Prostate gland (tissue), 2 donors: ENCODE measurements around the gene GFOD2. TPM values are rescaled to one million over a fixed set of nuclear protein-coding genes. Genes with fewer than 3 reads are reported as not detected.

Experiments
- DNase-seq: peaks from one replicate; pipeline ENCODE4 v3.0.0-alpha.2; 2019; ENCODE audit warnings: low spot score
- H3K27ac ChIP-seq, 2 donors: fragments of 200-600 bp; sonication (generic); 2 replicates each; pipeline ENCODE4 v1.5.1; 2017 to 2019
- H3K27me3 ChIP-seq: fragments of 200-600 bp; sonication (generic); replicated peaks from 2 replicates; pipeline ENCODE4 v1.5.1; 2019; ENCODE audit not compliant: insufficient read depth
- H3K36me3 ChIP-seq, 2 donors: fragments of 200-600 bp; sonication (generic); 1 replicate in 1 of 2; 2 replicates in 1 of 2; pipeline versions ENCODE4 v1.5.1 to v1.8.1; 2017 to 2019
- H3K4me1 ChIP-seq: fragments of 200-600 bp; sonication (generic); replicated peaks from 2 replicates; pipeline ENCODE4 v1.5.1; 2019
- H3K4me3 ChIP-seq, 2 donors: fragments of 200-600 bp; sonication (generic); 2 replicates each; pipeline ENCODE4 v1.5.1; 2017 to 2019
- H3K9me3 ChIP-seq: fragments of 200-600 bp; sonication (generic); 2 replicates; pipeline ENCODE4 v1.5.1; 2017
- POLR2A ChIP-seq: fragments of 450-650 bp; IDR thresholded peaks from one replicate; pipeline ENCODE4 v1.6.1; 2016; ENCODE audit warnings: antibody characterized with exemption, mild to moderate bottlenecking
- POLR2AphosphoS5 ChIP-seq: sonication (generic); formaldehyde crosslinking; IDR thresholded peaks from one replicate; pipeline ENCODE4 v1.6.1; 2017; ENCODE audit warnings: antibody characterized with exemption
- WGBS: methylation state at CpG from one replicate; pipeline ENCODE4 v1.1.5; 2018; 5-methylcytosine and 5-hydroxymethylcytosine counted together
- intact Hi-C: fragments of 100-400 bp; cut with DNase I; formaldehyde crosslinking; loops from one replicate; pipeline ENCODE4 v1.14.2; 2022
- total RNA-seq, 2 donors: library from RNA; depleted of rRNA; stranded (reverse); fragments of >200 nt; gene quantifications; one replicate each; pipeline ENCODE4 v1.1.0, GENCODE V29; 2016
- TF ChIP-seq, protein P1 (sequence below), 4 experiments: fragments of 200-600 bp in 2 of 4; fragments of 450-650 bp in 2 of 4; sonication (generic) in 2 of 4; IDR thresholded peaks; 1 replicate in 3 of 4; 2 replicates in 1 of 4; pipeline ENCODE4 v1.5.1; 2016 to 2019; ENCODE audit warnings: antibody characterized with exemption in 4 of 4, mild to moderate bottlenecking in 2 of 4, moderate library complexity in 2 of 4

Gene GFOD2, protein sequence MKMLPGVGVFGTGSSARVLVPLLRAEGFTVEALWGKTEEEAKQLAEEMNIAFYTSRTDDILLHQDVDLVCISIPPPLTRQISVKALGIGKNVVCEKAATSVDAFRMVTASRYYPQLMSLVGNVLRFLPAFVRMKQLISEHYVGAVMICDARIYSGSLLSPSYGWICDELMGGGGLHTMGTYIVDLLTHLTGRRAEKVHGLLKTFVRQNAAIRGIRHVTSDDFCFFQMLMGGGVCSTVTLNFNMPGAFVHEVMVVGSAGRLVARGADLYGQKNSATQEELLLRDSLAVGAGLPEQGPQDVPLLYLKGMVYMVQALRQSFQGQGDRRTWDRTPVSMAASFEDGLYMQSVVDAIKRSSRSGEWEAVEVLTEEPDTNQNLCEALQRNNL
- 10 to 100 TPM; 16.0 to 27.4 TPM for total RNA-seq

DNA sequence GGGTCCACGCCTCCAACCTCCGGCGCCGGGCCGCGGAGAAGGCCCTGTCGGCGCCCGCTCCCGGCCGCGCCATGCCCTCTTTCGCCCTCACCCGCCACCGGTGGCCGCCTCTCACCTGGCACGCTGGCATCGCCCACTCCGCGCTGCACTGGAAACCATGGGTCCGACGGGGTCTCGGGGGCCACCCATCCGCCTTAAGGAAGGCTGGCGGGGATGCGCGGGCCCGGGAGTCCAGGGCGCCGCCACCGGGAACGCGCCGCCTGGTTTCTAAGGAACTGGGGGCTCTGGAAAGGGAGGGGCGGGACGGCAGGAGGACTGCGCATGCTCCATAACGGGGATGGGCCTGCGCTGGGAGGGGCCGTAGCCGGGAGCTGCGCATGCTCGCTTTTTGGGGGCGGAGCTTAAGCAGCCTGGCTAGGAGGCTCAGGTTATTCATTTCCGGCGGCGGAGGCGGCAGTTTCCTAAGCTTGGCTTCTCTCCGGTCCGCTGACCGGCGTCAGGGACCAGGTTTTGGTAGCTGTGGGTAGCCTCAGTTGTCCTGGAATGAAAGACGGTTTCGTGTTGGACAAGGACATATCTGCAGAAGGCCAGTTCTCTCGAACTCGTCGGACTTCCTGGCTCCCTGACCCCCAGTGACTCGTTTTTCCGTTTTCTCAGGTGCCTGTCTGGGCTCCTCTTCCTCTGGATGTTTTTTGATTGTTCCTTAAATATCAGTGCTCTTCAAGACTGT lies at the start of gene GFOD2:
Gene GFOD2, minus strand, starts transcription at position 269 of the 730 bp plus-strand sequence. CDS start 33,601 bp downstream, outside the sequence.
- Histone ChIP-seq H3K27ac (peak within 1 kb of the TSS; percentile 70 to 73), H3K9me3 (no peaks in the 10 kb centered on the region), H3K27me3 (no peaks in the 10 kb centered on the region), H3K4me3 (peak within 1 kb of the TSS; percentile 81 to 86), H3K36me3 (no peaks in the 10 kb centered on the region), H3K4me1 (no peaks in the 10 kb centered on the region)
- under 1% methylated on average over 58 of the region's 59 CpGs for WGBS
- TF ChIP-seq, protein P1, sequence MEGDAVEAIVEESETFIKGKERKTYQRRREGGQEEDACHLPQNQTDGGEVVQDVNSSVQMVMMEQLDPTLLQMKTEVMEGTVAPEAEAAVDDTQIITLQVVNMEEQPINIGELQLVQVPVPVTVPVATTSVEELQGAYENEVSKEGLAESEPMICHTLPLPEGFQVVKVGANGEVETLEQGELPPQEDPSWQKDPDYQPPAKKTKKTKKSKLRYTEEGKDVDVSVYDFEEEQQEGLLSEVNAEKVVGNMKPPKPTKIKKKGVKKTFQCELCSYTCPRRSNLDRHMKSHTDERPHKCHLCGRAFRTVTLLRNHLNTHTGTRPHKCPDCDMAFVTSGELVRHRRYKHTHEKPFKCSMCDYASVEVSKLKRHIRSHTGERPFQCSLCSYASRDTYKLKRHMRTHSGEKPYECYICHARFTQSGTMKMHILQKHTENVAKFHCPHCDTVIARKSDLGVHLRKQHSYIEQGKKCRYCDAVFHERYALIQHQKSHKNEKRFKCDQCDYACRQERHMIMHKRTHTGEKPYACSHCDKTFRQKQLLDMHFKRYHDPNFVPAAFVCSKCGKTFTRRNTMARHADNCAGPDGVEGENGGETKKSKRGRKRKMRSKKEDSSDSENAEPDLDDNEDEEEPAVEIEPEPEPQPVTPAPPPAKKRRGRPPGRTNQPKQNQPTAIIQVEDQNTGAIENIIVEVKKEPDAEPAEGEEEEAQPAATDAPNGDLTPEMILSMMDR (IDR thresholded peaks at IDR 0.05) = no peak
- TF ChIP-seq POLR2A (peak; percentile 60), POLR2AphosphoS5 (peak; percentile 96)
- DNase-seq = peak; percentile 95
- intact Hi-C loops = no loop called here

DNA sequence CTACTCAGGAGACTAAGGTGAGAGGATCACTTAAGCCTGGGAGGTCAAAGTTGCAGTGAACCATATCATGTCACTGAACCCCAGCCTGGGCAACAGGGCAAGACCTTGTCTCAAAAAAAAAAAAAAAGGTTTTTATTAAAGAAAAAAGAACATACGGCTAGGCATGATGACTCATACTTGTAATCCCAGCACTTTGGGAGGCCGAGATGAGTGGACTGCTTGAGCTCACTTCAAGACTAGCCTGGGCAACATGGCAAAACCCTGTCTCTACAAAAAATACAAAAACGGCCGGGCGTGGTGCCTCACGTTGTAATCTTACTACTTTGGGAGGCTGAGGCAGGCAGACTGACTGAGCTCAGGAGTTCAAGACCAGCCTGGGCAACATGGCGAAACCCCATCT lies 48.8 kb upstream of the GFOD2 start:
- Histone ChIP-seq H3K4me3 (no peak overlapping the region), H3K27ac (no peak overlapping the region), H3K4me1 (no peaks in the 10 kb centered on the region), H3K27me3 (no peaks in the 10 kb centered on the region), H3K36me3 (no peaks in the 10 kb centered on the region), H3K9me3 (no peaks in the 10 kb centered on the region)
- WGBS = 82% methylated on average over 7 of the region's 7 CpGs
- TF ChIP-seq, protein P1 (IDR thresholded peaks at IDR 0.05) = no peak
- TF ChIP-seq POLR2A (no peak), POLR2AphosphoS5 (no peak)
- intact Hi-C loops = no loop called here
- no peak for DNase-seq

DNA sequence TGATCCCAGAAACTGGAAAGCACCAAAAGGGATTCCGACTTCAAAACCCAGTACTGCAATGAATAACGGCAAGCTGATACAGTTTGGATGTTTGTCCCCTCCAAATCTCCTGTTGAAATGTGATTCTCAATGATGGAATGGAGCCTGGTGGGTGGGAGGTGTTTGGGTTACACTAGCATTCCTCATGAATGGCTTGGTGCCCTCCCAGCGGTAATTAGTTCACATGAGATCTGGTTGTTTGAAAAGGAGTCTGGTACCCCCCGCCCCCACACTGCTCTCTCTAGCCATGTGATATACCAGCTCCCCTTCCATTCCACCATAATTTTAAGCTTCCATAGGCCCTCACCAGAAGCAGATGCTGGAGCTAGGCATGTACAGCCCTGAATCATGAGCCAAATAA lies 47.2 kb upstream of the GFOD2 start:
- Histone ChIP-seq H3K27me3 (no peaks in the 10 kb centered on the region), H3K36me3 (no peaks in the 10 kb centered on the region), H3K4me3 (no peak overlapping the region), H3K4me1 (no peaks in the 10 kb centered on the region), H3K9me3 (no peaks in the 10 kb centered on the region), H3K27ac (no peak overlapping the region)
- TF ChIP-seq POLR2A (no peak), POLR2AphosphoS5 (no peak)
- TF ChIP-seq, protein P1 (IDR thresholded peaks at IDR 0.05) = no peak
- DNase-seq = no peak
- intact Hi-C loops = no loop called here
- 88% methylated on average over 4 of the region's 4 CpGs for WGBS

DNA sequence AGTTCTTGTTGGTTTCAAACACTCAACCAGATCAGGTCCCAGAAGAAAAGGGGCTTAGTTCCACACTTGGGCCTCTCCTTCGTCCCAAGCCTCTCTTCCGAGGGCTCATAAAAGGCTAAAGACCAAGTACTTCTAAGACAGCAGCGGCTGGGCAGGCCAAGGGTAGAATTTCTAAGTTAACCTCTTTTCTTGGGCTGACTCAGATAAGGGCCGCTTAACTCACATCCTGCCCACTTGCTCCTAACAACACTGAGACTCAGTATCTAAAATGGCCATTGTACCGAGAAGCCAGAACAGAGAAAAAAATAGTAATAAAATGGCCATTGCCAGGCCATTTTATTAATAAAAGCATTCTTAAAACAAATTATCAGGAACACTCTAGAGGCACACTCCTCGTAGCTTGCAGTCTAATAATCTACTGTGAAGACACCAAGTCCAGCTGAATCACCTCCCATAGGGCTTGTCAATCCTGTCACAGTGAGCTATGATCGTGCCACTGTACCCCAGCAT lies 45.1 kb upstream of the GFOD2 start:
- TF ChIP-seq, protein P1 (IDR thresholded peaks at IDR 0.05) = no peak
- TF ChIP-seq POLR2AphosphoS5 (no peak), POLR2A (no peak)
- H3K27me3 ChIP-seq = no peaks in the 10 kb centered on the region
- no peaks in the 10 kb centered on the region for H3K36me3 ChIP-seq
- H3K4me1 ChIP-seq = no peaks in the 10 kb centered on the region
- H3K27ac ChIP-seq = no peak overlapping the region
- H3K9me3 ChIP-seq = no peaks in the 10 kb centered on the region
- no peak for DNase-seq
- WGBS = 90% methylated on average over 7 of the region's 7 CpGs
- intact Hi-C loops = no loop called here
- no peak overlapping the region for H3K4me3 ChIP-seq
